ENCODE results near the gene NDFIP1. TPM values are rescaled to one million over a fixed set of nuclear protein-coding genes. Genes with fewer than 3 reads are reported as not detected.

NDFIP1 gene
- total RNA-seq, 1 experiment from 2014 or later = 40.9 TPM

- Histone ChIP-seq H3K36me3 (ENCODE audit: control insufficient read depth, insufficient read depth, low read length) (peaks cover 12% of the 10 kb centered on the region), H3K4me1 (ENCODE audit: control insufficient read depth, insufficient read depth, low read length) (no peaks in the 10 kb centered on the region), H3K27ac (ENCODE audit: low read length) (no peak overlapping the region), H3K9me3 (ENCODE audit: control insufficient read depth, insufficient read depth, low read depth, low read length) (0 out of 2 replicates have a peak, but pooled peaks cover 4% of the 10 kb centered on the region), H3K27me3 (ENCODE audit: control insufficient read depth, insufficient read depth, low read length) (no peaks in the 10 kb centered on the region), H3K4me3 (ENCODE audit: low read depth in 2 of 2, low read length in 2 of 2) (no peak overlapping the region)
- in situ Hi-C loops (cut with HindIII; ENCODE audit: low pct_unique_long_range_greater_than_20kb, low sequenced_read_pairs) = no loop called here
- DNase-seq (ENCODE audit: low read depth, low spot score) (peak; percentile 43), ATAC-seq (peak; percentile 97)
- POLR2A ChIA-PET = no interaction called here
- intact Hi-C loops (cut with micrococcal nuclease; ENCODE audit: unreplicated experiment) = loop anchor here (2.0 kb wide), 1 partner anchor 133 kb away; the partner anchor contains the start of gene GNPDA1
- CTCF ChIA-PET = interaction anchor here (0.6 to 2.6 kb wide), 3 partner anchors 134 to 321 kb away, joined by 3 to 12 read pairs (median 3); no protein-coding TSS in a partner anchor
- no TSS peak for BruUV-seq (replicated peaks)
- TF ChIP-seq CTCF (IDR thresholded peaks at IDR 0.05) (peak; percentile 88), POLR2AphosphoS5 (IDR thresholded peaks at IDR 0.05; ENCODE audit: low read depth, low read length) (no peak)
Measured at GRCh38 chr5:142145106-142145900, 36.7 kb downstream of the NDFIP1 start.

- H3K36me3 ChIP-seq (ENCODE audit: control insufficient read depth, insufficient read depth, low read length) = peaks cover 14% of the 10 kb centered on the region
- BruUV-seq (replicated peaks) = no TSS peak
- intact Hi-C loops (cut with micrococcal nuclease; ENCODE audit: unreplicated experiment) (no loop called here), in situ Hi-C loops (cut with HindIII; ENCODE audit: low pct_unique_long_range_greater_than_20kb, low sequenced_read_pairs) (no loop called here)
- ChIA-PET CTCF (interaction anchor here (0.6 to 0.7 kb wide), 3 partner anchors 148 to 264 kb away, joined by 3 to 6 read pairs (median 4); no protein-coding TSS in a partner anchor), POLR2A (no interaction called here)
- H3K27me3 ChIP-seq (ENCODE audit: control insufficient read depth, insufficient read depth, low read length) = no peaks in the 10 kb centered on the region
- no peak overlapping the region for H3K27ac ChIP-seq (ENCODE audit: low read length)
- no peaks in the 10 kb centered on the region; the same call in 1 of the 2 replicates for H3K4me1 ChIP-seq (ENCODE audit: control insufficient read depth, insufficient read depth, low read length)
- no peak for TF ChIP-seq TCF7L2 (IDR thresholded peaks at IDR 0.05; ENCODE audit: low read depth, low read length)
- TF ChIP-seq POLR2AphosphoS5 (IDR thresholded peaks at IDR 0.05; ENCODE audit: low read depth, low read length) = no peak
- peak; percentile 22; the same call in 1 of the 2 replicates for TF ChIP-seq CTCF (IDR thresholded peaks at IDR 0.05)
- DNase-seq (ENCODE audit: low read depth, low spot score) (no peak), ATAC-seq (no peak)
- no peak overlapping the region for H3K4me3 ChIP-seq (ENCODE audit: low read depth in 2 of 2, low read length in 2 of 2)
- H3K9me3 ChIP-seq (ENCODE audit: control insufficient read depth, insufficient read depth, low read depth, low read length) = 0 out of 2 replicates have a peak, but pooled peaks cover 4% of the 10 kb centered on the region
Measured at GRCh38 chr5:142149363-142149762, 40.8 kb downstream of the NDFIP1 start.

- POLR2A ChIA-PET = interaction anchor here (0.6 kb wide), 2 partner anchors 153 to 403 kb away, joined by 3 read pairs; no protein-coding TSS in a partner anchor
- TF ChIP-seq SIN3A (IDR thresholded peaks at IDR 0.05; ENCODE audit: borderline replicate concordance, insufficient read depth, low read depth, low read length) (no peak), TCF7L2 (IDR thresholded peaks at IDR 0.05; ENCODE audit: low read depth, low read length) (no peak), POLR2AphosphoS5 (IDR thresholded peaks at IDR 0.05; ENCODE audit: low read depth, low read length) (no peak), REST (IDR thresholded peaks at IDR 0.05; ENCODE audit: insufficient read depth in 1 of 2, low read depth in 2 of 2, low read length in 1 of 2) (no peak), CTCF (IDR thresholded peaks at IDR 0.05) (no peak)
- no peaks in the 10 kb centered on the region for H3K27me3 ChIP-seq (ENCODE audit: control insufficient read depth, insufficient read depth, low read length)
- 0 out of 2 replicates have a peak, but pooled peaks cover 4% of the 10 kb centered on the region for H3K9me3 ChIP-seq (ENCODE audit: control insufficient read depth, insufficient read depth, low read depth, low read length)
- BruUV-seq (replicated peaks) = no TSS peak
- in situ Hi-C loops (cut with HindIII; ENCODE audit: low pct_unique_long_range_greater_than_20kb, low sequenced_read_pairs) (no loop called here), intact Hi-C loops (cut with micrococcal nuclease; ENCODE audit: unreplicated experiment) (loop anchor here (5.0 to 10.0 kb wide), 2 partner anchors 177 to 544 kb away; partner anchors contain the start of gene SPRY4)
- DNase-seq (ENCODE audit: low read depth, low spot score) (no peak), ATAC-seq (no peak)
- CTCF ChIA-PET = interaction anchor here (0.6 kb wide), 1 partner anchor 401 kb away, joined by 3 read pairs; no protein-coding TSS in a partner anchor
- peaks cover 12% of the 10 kb centered on the region for H3K36me3 ChIP-seq (ENCODE audit: control insufficient read depth, insufficient read depth, low read length)
- H3K4me1 ChIP-seq (ENCODE audit: control insufficient read depth, insufficient read depth, low read length) = no peaks in the 10 kb centered on the region; the same call in 1 of the 2 replicates
- no peak overlapping the region for H3K4me3 ChIP-seq (ENCODE audit: low read depth in 2 of 2, low read length in 2 of 2)
- no peak overlapping the region for H3K27ac ChIP-seq (ENCODE audit: low read length)
Measured at GRCh38 chr5:142150431-142150830, 41.9 kb downstream of the NDFIP1 start.
